Tibial nerve (tissue), 4 donors: ENCODE results near the gene TOMM70. TPM values are rescaled to one million over a fixed set of nuclear protein-coding genes. Genes with fewer than 3 reads are reported as not detected.

Source experiments
- DNase-seq, 2 donors: peaks; one replicate each; pipeline ENCODE4 v3.0.0-alpha.2; 2019; ENCODE audit warnings: low spot score in 2 of 2
- H3K27ac ChIP-seq, 4 donors: fragments of 200-600 bp; sonication (generic) in 3 of 4; one replicate each; pipeline ENCODE4 v1.5.1; 2017 to 2019; ENCODE audit warnings: mild to moderate bottlenecking in 1 of 4
- H3K27me3 ChIP-seq, 2 donors: fragments of 200-600 bp; sonication (generic) in 1 of 2; one replicate each; pipeline versions ENCODE4 v1.5.1 to v1.6.0; 2017 to 2019
- H3K36me3 ChIP-seq, 3 donors: fragments of 200-600 bp; sonication (generic); one replicate each; pipeline ENCODE4 v1.5.1; 2018 to 2019
- H3K4me1 ChIP-seq, 4 donors: fragments of 200-600 bp; sonication (generic) in 3 of 4; one replicate each; pipeline ENCODE4 v1.5.1; 2017 to 2019
- H3K4me3 ChIP-seq, 4 donors: fragments of 200-600 bp; sonication (generic) in 3 of 4; one replicate each; pipeline ENCODE4 v1.5.1; 2017 to 2019; ENCODE audit warnings: mild to moderate bottlenecking in 1 of 4, moderate library complexity in 1 of 4
- H3K9me3 ChIP-seq, 4 donors: fragments of 200-600 bp; sonication (generic) in 3 of 4; one replicate each; pipeline ENCODE4 v1.5.1; 2017 to 2019
- CTCF ChIP-seq, 5 experiments: fragments of 200-600 bp in 3 of 5; fragments of 450-650 bp in 2 of 5; sonication (generic) in 3 of 5; IDR thresholded peaks; one replicate each; pipeline ENCODE4 v1.5.1; 2016 to 2019; ENCODE audit warnings: antibody characterized with exemption in 5 of 5, mild to moderate bottlenecking in 3 of 5, moderate library complexity in 2 of 5
- EP300 ChIP-seq, 2 donors: sonication (generic); formaldehyde crosslinking; IDR thresholded peaks; one replicate each; pipeline ENCODE4 v1.6.1; 2017; ENCODE audit warnings: antibody characterized with exemption in 2 of 2, mild to moderate bottlenecking in 1 of 2
- POLR2A ChIP-seq, 2 donors: fragments of 450-650 bp; IDR thresholded peaks; one replicate each; pipeline ENCODE4 v1.6.1; 2017; ENCODE audit warnings: antibody characterized with exemption in 2 of 2, mild to moderate bottlenecking in 2 of 2, moderate library complexity in 2 of 2
- WGBS, 2 donors: methylation state at CpG; one replicate each; pipeline ENCODE4 v1.1.5; 2018; 5-methylcytosine and 5-hydroxymethylcytosine counted together
- total RNA-seq, 4 donors: library from RNA; depleted of rRNA; stranded (reverse); fragments of >200 nt; gene quantifications; one replicate each; pipeline ENCODE4 v1.1.0, GENCODE V29; 2016

The TOMM70 gene
- total RNA-seq, 4 donors from 2014 or later = 32.7 to 42.6 (median 38.7) TPM

DNA sequence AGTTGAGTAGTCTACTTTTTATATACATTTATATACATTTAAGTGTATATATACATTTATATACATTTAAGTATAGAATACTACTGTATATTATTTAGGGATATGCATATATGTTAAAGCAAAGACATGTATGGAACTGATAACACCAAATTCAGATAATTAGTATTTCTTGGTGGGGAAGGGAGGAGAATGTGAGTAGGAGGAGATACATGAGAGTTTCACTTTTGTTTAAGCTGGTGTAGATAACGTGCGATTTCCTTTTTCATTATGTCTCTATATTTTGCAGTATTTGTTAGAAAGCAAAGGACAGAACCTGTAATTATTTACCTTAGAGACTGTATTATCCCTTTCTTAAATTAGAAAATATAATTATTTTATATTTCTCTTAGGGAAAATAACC lies 83.0 kb downstream of the TOMM70 start:
- H3K9me3 ChIP-seq = no peaks in the 10 kb centered on the region
- H3K36me3 ChIP-seq = peaks cover 0 to 56% (median 0%) of the 10 kb centered on the region in 3 donors
- WGBS, 2 donors = 55 to 74% methylated on average over 2 of the region's 2 CpGs
- no peak overlapping the region for H3K4me3 ChIP-seq
- H3K4me1 ChIP-seq = peaks cover 0 to 8% (median 0%) of the 10 kb centered on the region in 4 donors
- DNase-seq = no peak
- H3K27ac ChIP-seq = no peak overlapping the region
- TF ChIP-seq CTCF (IDR thresholded peaks at IDR 0.05) (no peak), POLR2A (IDR thresholded peaks at IDR 0.05) (no peak), EP300 (IDR thresholded peaks at IDR 0.05) (no peak)
- H3K27me3 ChIP-seq = no peaks in the 10 kb centered on the region

- no peaks in the 10 kb centered on the region for H3K9me3 ChIP-seq
- H3K27me3 ChIP-seq = no peaks in the 10 kb centered on the region
- H3K36me3 ChIP-seq = peaks cover 0 to 56% (median 0%) of the 10 kb centered on the region in 3 donors
- TF ChIP-seq CTCF (IDR thresholded peaks at IDR 0.05) (peak; percentile 52 to 74 (median 58)), EP300 (IDR thresholded peaks at IDR 0.05) (no peak), POLR2A (IDR thresholded peaks at IDR 0.05) (no peak)
- H3K4me1 ChIP-seq = peaks cover 0 to 8% (median 0%) of the 10 kb centered on the region in 4 donors
- no peak overlapping the region for H3K27ac ChIP-seq
- peak in 1 of 2 donors; percentile 75 for DNase-seq
- H3K4me3 ChIP-seq = no peak overlapping the region
- 26 to 31% methylated on average over 8 of the region's 8 CpGs for WGBS, 2 donors
Observed at GRCh38 chr3:100316641-100317069, 84.2 kb downstream of the TOMM70 start.

Other genes starting within 250 kb of the TOMM70 start
- gene TBC1D23, start 140.1 kb downstream of the TOMM70 start, total RNA-seq = 10 to 100 TPM; 21.6 to 32.2 (median 28.2) TPM
- gene NIT2, start 66.3 kb downstream of the TOMM70 start, total RNA-seq = 10 to 100 TPM; 32.9 to 43.5 (median 37.4) TPM
- 1 to 10 TPM; 1.5 to 5.7 (median 4.9) TPM for gene LNP1, start 450 bp upstream of the TOMM70 start, total RNA-seq
- 10 to 100 TPM in 3 of 4 donors, 1 to 10 TPM in 1; 9.4 to 36.5 (median 14.0) TPM for gene TMEM45A, start 91.5 kb upstream of the TOMM70 start, total RNA-seq
- gene ADGRG7, start 208.5 kb upstream of the TOMM70 start, total RNA-seq = under 1 TPM in 1 of 4 donors, not detected in 3; 0.42 TPM